HCT116 (cell line): Measurements from ENCODE around the gene HSF2BP. TPM values are rescaled to one million over a fixed set of nuclear protein-coding genes. Genes with fewer than 3 reads are reported as not detected.

Source experiments
- ATAC-seq: fragments of 200-7000 bp; cut with Tn5 transposase; 2 replicates; pipeline ENCODE4 v1.9.1; 2020; ENCODE audit warnings: mild to moderate bottlenecking, moderate library complexity
- BruUV-seq: library from RNA; stranded (reverse); fragments of 400-500 nt; replicated peaks from 2 replicates; lab custom pipeline; 2021; lab: Mats Ljungman, UMichigan
- CTCF ChIA-PET: fragments of 300-600 bp; sonication (Branson Sonifier 250); formaldehyde crosslinking; loops from one replicate; lab custom pipeline; 2021; ENCODE audit warnings: antibody characterized with exemption; lab: Charles Lee
- POLR2A ChIA-PET: fragments of 300-600, 350-600 bp; sonication (Branson Sonifier 250); formaldehyde crosslinking; loops from one replicate; lab custom pipeline; 2021; ENCODE audit warnings: antibody characterized with exemption; lab: Charles Lee
- RAD21 ChIA-PET, 2 experiments: fragments of 300-600 bp; sonication (Branson Sonifier 250); formaldehyde crosslinking; loops; one replicate each; lab custom pipeline; 2023; ENCODE audit warnings: low total read pairs in 2 of 2; ENCODE audit not compliant: uncharacterized antibody in 2 of 2, unreplicated experiment in 2 of 2, low non-redundant PET in 1 of 2; lab: Charles Lee
- DNase-seq: peaks from one replicate; pipeline ENCODE4 v3.0.0-alpha.2; 2010; ENCODE audit warnings: low read depth, low spot score
- H2AFZ ChIP-seq: fragments of 200-600 bp; shearing (Covaris generic), sonication (generic); 2 replicates; pipeline ENCODE4 v1.6.1; 2017; ENCODE audit warnings: low read depth, mixed run types, mixed read lengths, antibody characterized with exemption, low read length; ENCODE audit not compliant: poor library complexity, severe bottlenecking
- H3K27ac ChIP-seq: 2 replicates; pipeline ENCODE4 v1.5.1; 2012; ENCODE audit warnings: low read depth, low read length
- H3K27me3 ChIP-seq: fragments of 200-600 bp; sonication (generic); 2 replicates; pipeline ENCODE4 v1.6.1; 2016; ENCODE audit warnings: mixed run types, low read length, mixed read lengths; ENCODE audit not compliant: insufficient read depth
- H3K36me3 ChIP-seq, 2 experiments: fragments of 200-500 bp in 1 of 2; fragments of 200-600 bp in 1 of 2; sonication (Bioruptor generic) in 1 of 2; sonication (generic) in 1 of 2; 2 replicates each; pipeline versions ENCODE4 v1.5.1 to v1.6.1; 2014 to 2016; ENCODE audit warnings: low read length in 2 of 2, inconsistent platforms in 1 of 2, mixed read lengths in 1 of 2, mixed run types in 1 of 2; ENCODE audit not compliant: insufficient read depth in 2 of 2, control insufficient read depth in 1 of 2
- H3K4me1 ChIP-seq, 2 experiments: fragments of 200-600 bp in 1 of 2; sonication (generic) in 1 of 2; 2 replicates each; pipeline versions ENCODE4 v1.5.1 to v1.6.1; 2012 to 2017; ENCODE audit warnings: low read length in 2 of 2, inconsistent platforms in 1 of 2, mild to moderate bottlenecking in 1 of 2, mixed read lengths in 1 of 2, mixed run types in 1 of 2, moderate library complexity in 1 of 2; ENCODE audit not compliant: insufficient read depth in 2 of 2, control insufficient read depth in 1 of 2
- H3K4me2 ChIP-seq: fragments of 200-600 bp; sonication (generic); 2 replicates; pipeline ENCODE4 v1.6.1; 2017; ENCODE audit warnings: mixed run types, low read length, mixed read lengths
- H3K4me3 ChIP-seq, 2 experiments: fragments of 200-600 bp in 1 of 2; sonication (generic) in 1 of 2; replicated peaks in 1 of 2; 2 replicates each; pipeline ENCODE4 v1.5.1; 2011 to 2016; ENCODE audit warnings: low read length in 2 of 2, control low read depth in 1 of 2, low read depth in 1 of 2, mild to moderate bottlenecking in 1 of 2, mixed read lengths in 1 of 2, mixed run types in 1 of 2
- H3K79me2 ChIP-seq: fragments of 200-600 bp; sonication (generic); 2 replicates; pipeline ENCODE4 v1.6.1; 2017; ENCODE audit warnings: mild to moderate bottlenecking, mixed run types, low read length, moderate library complexity, mixed read lengths; ENCODE audit not compliant: insufficient read depth
- H3K9ac ChIP-seq: fragments of 200-600 bp; sonication (generic); 2 replicates; pipeline ENCODE4 v1.6.1; 2016; ENCODE audit warnings: low read length, mixed read lengths
- H3K9me2 ChIP-seq: fragments of 200-600 bp; sonication (generic), shearing (Covaris generic); 2 replicates; pipeline ENCODE4 v1.6.1; 2017; ENCODE audit warnings: mixed run types, mild to moderate bottlenecking, moderate library complexity; ENCODE audit not compliant: insufficient read depth
- H3K9me3 ChIP-seq, 2 experiments: fragments of 200-500 bp in 1 of 2; fragments of 200-600 bp in 1 of 2; sonication (Bioruptor generic) in 1 of 2; sonication (generic) in 1 of 2; 2 replicates each; pipeline ENCODE4 v1.6.1; 2014 to 2017; ENCODE audit warnings: low read length in 2 of 2, mixed read lengths in 2 of 2, inconsistent platforms in 1 of 2, low read depth in 1 of 2, mild to moderate bottlenecking in 1 of 2, mixed run types in 1 of 2, moderate library complexity in 1 of 2; ENCODE audit not compliant: control insufficient read depth in 1 of 2, insufficient read depth in 1 of 2
- H4K20me1 ChIP-seq: fragments of 200-600 bp; sonication (generic), shearing (Covaris generic); 2 replicates; pipeline ENCODE4 v1.6.1; 2017; ENCODE audit warnings: mixed run types, mild to moderate bottlenecking, moderate library complexity; ENCODE audit not compliant: insufficient read depth
- EZH2 ChIP-seq: fragments of 200-600 bp; sonication (generic); IDR thresholded peaks from 2 replicates; pipeline ENCODE4 v1.6.1; 2017; ENCODE audit warnings: antibody characterized with exemption, mixed run types
- REST ChIP-seq: IDR thresholded peaks from 2 replicates; pipeline ENCODE4 v1.6.1; 2012; ENCODE audit warnings: low read depth
- SIN3A ChIP-seq: IDR thresholded peaks from 2 replicates; pipeline ENCODE4 v1.6.1; 2012; ENCODE audit warnings: low read depth
- SRF ChIP-seq: IDR thresholded peaks from 2 replicates; pipeline ENCODE4 v1.6.1; 2012; ENCODE audit warnings: low read depth
- TCF7L2 ChIP-seq: IDR thresholded peaks from 2 replicates; pipeline ENCODE4 v1.7.0; 2011; ENCODE audit warnings: borderline replicate concordance, inconsistent platforms; ENCODE audit not compliant: insufficient read depth, insufficient read length; ENCODE audit errors: extremely low read depth
- YY1 ChIP-seq: IDR thresholded peaks from 2 replicates; pipeline ENCODE4 v1.6.1; 2011; ENCODE audit warnings: low read length, low read depth, moderate library complexity, mild to moderate bottlenecking; ENCODE audit not compliant: insufficient replicate concordance; ENCODE audit errors: extremely low read depth
- ZNF274 ChIP-seq: fragments of 200-500 bp; sonication (Bioruptor generic); IDR thresholded peaks from 2 replicates; pipeline ENCODE4 v1.6.1; 2014; ENCODE audit warnings: mild to moderate bottlenecking, low read depth, low read length, inconsistent platforms
- intact Hi-C: fragments of 100-400 bp; cut with micrococcal nuclease; formaldehyde crosslinking; loops from 2 replicates; pipeline ENCODE4 v1.10.0; 2022
- total RNA-seq: library from RNA; stranded (reverse); gene quantifications from one replicate; pipeline ENCODE4 v1.2.1, GENCODE V29; 2021; ENCODE audit not compliant: unreplicated experiment

The HSF2BP gene
- total RNA-seq, 1 experiment from 2014 or later, result 0.59 TPM

DNA sequence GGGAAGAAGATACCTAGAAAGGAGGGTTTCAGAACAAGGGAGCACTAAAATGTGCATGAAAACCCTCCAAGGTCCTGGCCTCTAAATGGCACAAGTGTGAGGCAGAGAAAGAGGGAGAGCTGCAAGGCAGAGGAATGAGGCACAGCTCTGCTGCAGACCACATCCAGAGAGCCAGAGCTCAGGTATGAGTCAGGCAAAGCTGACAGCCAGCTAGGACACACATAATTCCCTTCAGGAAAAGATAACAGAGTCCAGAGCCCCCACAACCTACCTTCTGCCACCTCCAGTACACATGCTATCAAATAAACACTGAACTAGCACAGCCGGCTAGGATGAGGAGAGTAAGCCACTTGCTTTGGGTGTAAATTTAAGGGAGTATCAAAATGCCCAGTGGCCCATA lies 62.2 kb downstream of the HSF2BP start:
- DNase-seq, result no peak
- Histone ChIP-seq H2AFZ (no peak overlapping the region), H4K20me1 (no peaks in the 10 kb centered on the region), H3K4me2 (no peak overlapping the region), H3K9ac (no peak overlapping the region), H3K36me3 (no peaks in the 10 kb centered on the region), H3K4me1 (peaks cover 3 to 27% of the 10 kb centered on the region in 2 experiments; a peak in 3 of 4 replicates), H3K27me3 (no peaks in the 10 kb centered on the region), H3K9me2 (no peaks in the 10 kb centered on the region), H3K9me3 (no peaks in the 10 kb centered on the region), H3K79me2 (no peaks in the 10 kb centered on the region), H3K27ac (no peak overlapping the region), H3K4me3 (no peak overlapping the region)
- intact Hi-C loops, result no loop called here
- RAD21 ChIA-PET, result no interaction called here
- no TSS peak for BruUV-seq
- ATAC-seq, result no peak
- CTCF ChIA-PET, result interaction anchor here (1.6 kb wide), 1 partner anchor 15 kb away, joined by 4 read pairs; no protein-coding TSS in a partner anchor
- TF ChIP-seq ZNF274 (no peak), EZH2 (no peak), REST (no peak), TCF7L2 (no peak), YY1 (no peak), SRF (no peak), SIN3A (no peak)
- POLR2A ChIA-PET, result no interaction called here
